ENCODE measurements around the gene VWA1. TPM values are rescaled to one million over a fixed set of nuclear protein-coding genes. Genes with fewer than 3 reads are reported as not detected.

Gene VWA1
- total RNA-seq, 4 donors from 2014 or later, result 142 to 261 (median 161) TPM

- Histone ChIP-seq H3K36me3 (peaks cover 0 to 3% (median 0%) of the 10 kb centered on the region in 3 donors), H3K27ac (peak overlapping the region; percentile 49 to 99 (median 86)), H3K4me1 (peaks cover 10 to 96% (median 79%) of the 10 kb centered on the region in 4 donors), H3K27me3 (peaks cover 0 to 6% of the 10 kb centered on the region in 2 donors), H3K9me3 (no peaks in the 10 kb centered on the region), H3K4me3 (peak overlapping the region in 3 of 4 donors; percentile 23 to 72 (median 28))
- TF ChIP-seq POLR2A (IDR thresholded peaks at IDR 0.05) (no peak), EP300 (IDR thresholded peaks at IDR 0.05) (no peak)
- TF ChIP-seq, protein P1, sequence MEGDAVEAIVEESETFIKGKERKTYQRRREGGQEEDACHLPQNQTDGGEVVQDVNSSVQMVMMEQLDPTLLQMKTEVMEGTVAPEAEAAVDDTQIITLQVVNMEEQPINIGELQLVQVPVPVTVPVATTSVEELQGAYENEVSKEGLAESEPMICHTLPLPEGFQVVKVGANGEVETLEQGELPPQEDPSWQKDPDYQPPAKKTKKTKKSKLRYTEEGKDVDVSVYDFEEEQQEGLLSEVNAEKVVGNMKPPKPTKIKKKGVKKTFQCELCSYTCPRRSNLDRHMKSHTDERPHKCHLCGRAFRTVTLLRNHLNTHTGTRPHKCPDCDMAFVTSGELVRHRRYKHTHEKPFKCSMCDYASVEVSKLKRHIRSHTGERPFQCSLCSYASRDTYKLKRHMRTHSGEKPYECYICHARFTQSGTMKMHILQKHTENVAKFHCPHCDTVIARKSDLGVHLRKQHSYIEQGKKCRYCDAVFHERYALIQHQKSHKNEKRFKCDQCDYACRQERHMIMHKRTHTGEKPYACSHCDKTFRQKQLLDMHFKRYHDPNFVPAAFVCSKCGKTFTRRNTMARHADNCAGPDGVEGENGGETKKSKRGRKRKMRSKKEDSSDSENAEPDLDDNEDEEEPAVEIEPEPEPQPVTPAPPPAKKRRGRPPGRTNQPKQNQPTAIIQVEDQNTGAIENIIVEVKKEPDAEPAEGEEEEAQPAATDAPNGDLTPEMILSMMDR (IDR thresholded peaks at IDR 0.05), result no peak
- DNase-seq (ENCODE audit: low spot score in 2 of 2), result no peak
- WGBS, 2 donors, result 0 to 14% methylated on average over 3 to 6 of the region's 12 CpGs
Observed at GRCh38 chr1:1433804-1434130, 1.7 kb upstream of the VWA1 start.

- no peaks in the 10 kb centered on the region for H3K9me3 ChIP-seq
- DNase-seq (ENCODE audit: low spot score in 2 of 2), result peak in 1 of 2 donors; percentile 60
- H3K4me3 ChIP-seq, result peak overlapping the region; percentile 24 to 72 (median 46)
- peak overlapping the region; percentile 49 to 99 (median 86) for H3K27ac ChIP-seq
- H3K27me3 ChIP-seq, result peaks cover 0 to 6% of the 10 kb centered on the region in 2 donors
- peaks cover 0 to 8% (median 0%) of the 10 kb centered on the region in 3 donors for H3K36me3 ChIP-seq
- TF ChIP-seq, protein P1 (IDR thresholded peaks at IDR 0.05), result peak in 3 of 5 experiments; percentile 17 to 43 (median 32)
- TF ChIP-seq POLR2A (IDR thresholded peaks at IDR 0.05) (peak in 1 of 2 donors; percentile 19), EP300 (IDR thresholded peaks at IDR 0.05) (peak in 1 of 2 donors; percentile 75)
- H3K4me1 ChIP-seq, result peaks cover 10 to 96% (median 75%) of the 10 kb centered on the region in 4 donors
- WGBS, 2 donors, result 9 to 13% methylated on average over 21 to 23 of the region's 32 CpGs
Observed at GRCh38 chr1:1434131-1434823, 1.2 kb upstream of the VWA1 start.

- peak overlapping the region; percentile 24 to 72 (median 46) for H3K4me3 ChIP-seq
- no peak for TF ChIP-seq EP300 (IDR thresholded peaks at IDR 0.05)
- TF ChIP-seq, protein P1 (IDR thresholded peaks at IDR 0.05), result no peak
- TF ChIP-seq POLR2A (IDR thresholded peaks at IDR 0.05), result no peak
Observed at GRCh38 chr1:1434824-1435105, 725 bp upstream of the VWA1 start.

GRCh38 chr1:1435911-1436629 lies 580 bp downstream of the VWA1 start:
- TF ChIP-seq POLR2A (IDR thresholded peaks at IDR 0.05), result no peak
- no peak for TF ChIP-seq EP300 (IDR thresholded peaks at IDR 0.05)
- TF ChIP-seq, protein P1 (IDR thresholded peaks at IDR 0.05), result no peak
- WGBS, 2 donors, result 10 to 25% methylated on average over 12 to 21 of the region's 40 CpGs
- H3K4me1 ChIP-seq, result peaks cover 9 to 93% (median 69%) of the 10 kb centered on the region in 4 donors
- peak overlapping the region; percentile 45 to 72 (median 56) for H3K4me3 ChIP-seq
- H3K27ac ChIP-seq, result peak overlapping the region; percentile 49 to 89 (median 84)
- H3K9me3 ChIP-seq, result no peaks in the 10 kb centered on the region
- H3K27me3 ChIP-seq, result peaks cover 0 to 6% of the 10 kb centered on the region in 2 donors
- no peak for DNase-seq (ENCODE audit: low spot score in 2 of 2)
- H3K36me3 ChIP-seq, result peaks cover 0 to 18% (median 0%) of the 10 kb centered on the region in 3 donors

More at GRCh38 chr1:1434824-1435105, 725 bp upstream of the VWA1 start:
- 68 to 91% methylated on average over 2 to 4 of the region's 4 CpGs for WGBS, 2 donors
- DNase-seq (ENCODE audit: low spot score in 2 of 2), result no peak
- H3K36me3 ChIP-seq, result peaks cover 0 to 12% (median 0%) of the 10 kb centered on the region in 3 donors
- peak overlapping the region; percentile 49 to 99 (median 86) for H3K27ac ChIP-seq
- no peaks in the 10 kb centered on the region for H3K9me3 ChIP-seq
- peaks cover 0 to 6% of the 10 kb centered on the region in 2 donors for H3K27me3 ChIP-seq
- peaks cover 10 to 93% (median 70%) of the 10 kb centered on the region in 4 donors for H3K4me1 ChIP-seq

GRCh38 chr1:1436630-1437032 lies 1.1 kb downstream of the VWA1 start:
- Histone ChIP-seq H3K4me3 (peak overlapping the region; percentile 45 to 72 (median 56)), H3K27me3 (peaks cover 0 to 6% of the 10 kb centered on the region in 2 donors), H3K9me3 (no peaks in the 10 kb centered on the region), H3K27ac (peak overlapping the region; percentile 49 to 89 (median 84)), H3K36me3 (peaks cover 0 to 18% (median 0%) of the 10 kb centered on the region in 3 donors), H3K4me1 (peaks cover 6 to 93% (median 68%) of the 10 kb centered on the region in 4 donors)
- TF ChIP-seq EP300 (IDR thresholded peaks at IDR 0.05) (no peak), POLR2A (IDR thresholded peaks at IDR 0.05) (no peak)
- TF ChIP-seq, protein P1 (IDR thresholded peaks at IDR 0.05), result no peak
- DNase-seq (ENCODE audit: low spot score in 2 of 2), result no peak
- 39 to 87% methylated on average over 2 to 3 of the region's 7 CpGs for WGBS, 2 donors

Measured in tibial nerve (tissue), 4 donors.